Activated CD4-positive, alpha-beta T cell treated with anti-CD3 and anti-CD28 coated beads, Interleukin-2, Interleukin-4, amounts not matched to agents 100 ng/mL and 50 ng/mL, durations not matched to agents 16 hours and 8 hours (primary cell): ENCODE data around the gene PHLDB3.
"Not testable (repeated sequence)": the region's sequence is repeated elsewhere in the genome, so short reads cannot be mapped to it uniquely, and the experiment has no call there.

Source experiments
- DNase-seq: peaks from one replicate; pipeline ENCODE4 v3.0.0-alpha.2; 2020; ENCODE audit warnings: low spot score

Gene PHLDB3

GRCh38 chr19:43504426-43505185 is at the start of gene PHLDB3:
Gene PHLDB3, minus strand, starts transcription at chr19:43504746. Its CDS starts 628 bp downstream, at chr19:43504118.
- DNase-seq, result peak; percentile 31

- no peak for DNase-seq
These were observed 49.1 kb upstream of the PHLDB3 start for GRCh38 chr19:43553656-43554055.

GRCh38 chr19:43552616-43553015 is 48.1 kb upstream of the PHLDB3 start:
- DNase-seq, result no peak

GRCh38 chr19:43552198-43552450 is 47.6 kb upstream of the PHLDB3 start:
- no peak for DNase-seq

- DNase-seq, result no peak
These were observed 47.1 kb upstream of the PHLDB3 start for GRCh38 chr19:43551399-43552197.

GRCh38 chr19:43548706-43549105 is 44.2 kb upstream of the PHLDB3 start:
- DNase-seq, result no peak

GRCh38 chr19:43547926-43548325 is 43.4 kb upstream of the PHLDB3 start:
- DNase-seq, result not testable (repeated sequence)

- no peak for DNase-seq
These were observed 42.0 kb upstream of the PHLDB3 start for GRCh38 chr19:43546581-43546980.

- DNase-seq, result no peak
These were observed 41.4 kb upstream of the PHLDB3 start for GRCh38 chr19:43545981-43546380.

GRCh38 chr19:43545276-43545675 is 40.7 kb upstream of the PHLDB3 start:
- DNase-seq, result no peak

GRCh38 chr19:43544077-43544476 is 39.5 kb upstream of the PHLDB3 start:
- DNase-seq, result no peak

GRCh38 chr19:43541920-43542650 is 37.5 kb upstream of the PHLDB3 start:
- no peak for DNase-seq

- DNase-seq, result no peak
These were observed 35.8 kb upstream of the PHLDB3 start for GRCh38 chr19:43540381-43540780.

GRCh38 chr19:43538922-43539321 is 34.4 kb upstream of the PHLDB3 start:
- no peak for DNase-seq

- no peak for DNase-seq
These were observed 30.5 kb upstream of the PHLDB3 start for GRCh38 chr19:43534816-43535761.

- DNase-seq, result no peak
These were observed 29.8 kb upstream of the PHLDB3 start for GRCh38 chr19:43534305-43534815.

- DNase-seq, result peak; percentile 97
These were observed 29.2 kb upstream of the PHLDB3 start for GRCh38 chr19:43533546-43534304.

GRCh38 chr19:43532962-43533545 is 28.5 kb upstream of the PHLDB3 start, which contains the start of gene ZNF575:
Gene ZNF575, plus strand, starts transcription at chr19:43533188. Its CDS starts 1,235 bp downstream, at chr19:43534423.
- peak; percentile 85 for DNase-seq

- DNase-seq, result peak; percentile 57
These were observed 28.0 kb upstream of the PHLDB3 start for GRCh38 chr19:43532571-43532961.
